OCI-LY7 (cell line): ENCODE results near the gene TMEM238.

ENCODE experiments used
- EZH2phosphoT487 ChIP-seq: fragments of 200-600 bp; sonication (generic); IDR thresholded peaks from 2 replicates; pipeline ENCODE4 v1.6.1; 2018; ENCODE audit warnings: low read depth, borderline replicate concordance, mild to moderate bottlenecking, mixed run types, antibody characterized with exemption, low read length, moderate library complexity, mixed read lengths
- TF ChIP-seq, protein P1 (sequence below): fragments of 200-600 bp; sonication (generic); conservative IDR thresholded peaks from 2 replicates; pipeline ENCODE4 v1.5.1; 2014; ENCODE audit warnings: mild to moderate bottlenecking, antibody characterized with exemption, low read length, moderate library complexity, mixed read lengths

DNA sequence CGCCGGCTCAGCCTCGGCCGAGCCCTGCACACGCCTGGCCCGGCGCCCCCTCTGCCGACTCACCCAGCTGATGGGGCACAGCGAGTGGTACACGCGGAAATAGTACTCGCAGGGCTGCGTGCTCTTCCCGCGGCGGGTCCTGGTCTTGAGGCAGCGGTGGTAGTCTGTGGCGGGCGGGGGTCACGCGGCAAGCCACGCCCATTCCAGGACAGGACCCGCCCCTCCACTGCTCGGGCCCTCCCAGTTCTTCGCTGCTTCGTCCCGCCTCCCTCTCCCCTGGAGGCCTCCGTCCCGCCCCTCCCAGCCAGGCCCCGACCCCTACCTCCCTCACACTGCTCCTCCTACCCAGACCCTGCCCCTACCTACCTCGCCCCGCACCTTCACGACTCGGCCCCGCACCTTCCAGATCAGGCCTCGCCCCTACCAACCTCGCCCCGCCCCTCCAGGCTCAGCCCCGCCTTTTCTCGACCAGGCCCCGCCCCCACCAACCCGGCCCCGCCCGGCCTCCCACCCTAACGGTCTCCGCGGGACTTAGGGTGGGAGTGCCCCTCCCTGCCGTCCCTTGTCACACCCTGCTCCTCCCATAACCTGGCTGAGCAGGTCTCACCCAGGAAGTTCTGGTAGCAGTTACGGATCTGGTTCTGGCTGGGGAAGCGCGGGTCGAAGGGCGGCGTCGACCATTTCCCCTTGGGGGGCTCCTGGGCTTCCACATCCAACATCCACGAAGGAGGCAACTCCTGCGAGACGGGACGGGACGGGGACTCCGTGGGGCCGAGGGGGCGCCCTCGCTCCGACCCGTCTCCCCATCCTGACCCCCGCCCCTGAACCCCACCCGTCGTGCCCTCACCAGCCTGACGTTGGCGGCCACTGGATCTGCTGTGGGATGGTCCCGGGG lies 30.0 kb downstream of the TMEM238 start:
- TF ChIP-seq, protein P1, sequence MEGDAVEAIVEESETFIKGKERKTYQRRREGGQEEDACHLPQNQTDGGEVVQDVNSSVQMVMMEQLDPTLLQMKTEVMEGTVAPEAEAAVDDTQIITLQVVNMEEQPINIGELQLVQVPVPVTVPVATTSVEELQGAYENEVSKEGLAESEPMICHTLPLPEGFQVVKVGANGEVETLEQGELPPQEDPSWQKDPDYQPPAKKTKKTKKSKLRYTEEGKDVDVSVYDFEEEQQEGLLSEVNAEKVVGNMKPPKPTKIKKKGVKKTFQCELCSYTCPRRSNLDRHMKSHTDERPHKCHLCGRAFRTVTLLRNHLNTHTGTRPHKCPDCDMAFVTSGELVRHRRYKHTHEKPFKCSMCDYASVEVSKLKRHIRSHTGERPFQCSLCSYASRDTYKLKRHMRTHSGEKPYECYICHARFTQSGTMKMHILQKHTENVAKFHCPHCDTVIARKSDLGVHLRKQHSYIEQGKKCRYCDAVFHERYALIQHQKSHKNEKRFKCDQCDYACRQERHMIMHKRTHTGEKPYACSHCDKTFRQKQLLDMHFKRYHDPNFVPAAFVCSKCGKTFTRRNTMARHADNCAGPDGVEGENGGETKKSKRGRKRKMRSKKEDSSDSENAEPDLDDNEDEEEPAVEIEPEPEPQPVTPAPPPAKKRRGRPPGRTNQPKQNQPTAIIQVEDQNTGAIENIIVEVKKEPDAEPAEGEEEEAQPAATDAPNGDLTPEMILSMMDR: no peak
- no peak for TF ChIP-seq EZH2phosphoT487
